HG02943 (cell line): ENCODE measurements around the gene TMEM19.
A peak's percentile ranks its signal among the peaks of the same experiment; 100 is the strongest.

Source experiments
- ATAC-seq: cut with Tn5 transposase; IDR thresholded peaks from one replicate; pipeline ENCODE4 v1.9.1; 2021; ENCODE audit warnings: mild to moderate bottlenecking, low read depth, moderate library complexity; ENCODE audit not compliant: unreplicated experiment

Gene TMEM19

GRCh38 chr12:71685914-71686657 is at the start of gene TMEM19:
TMEM19 (plus strand) TSS chr12:71686082; CDS start chr12:71686681, 599 bp downstream.
- peak; percentile 88 for ATAC-seq

DNA sequence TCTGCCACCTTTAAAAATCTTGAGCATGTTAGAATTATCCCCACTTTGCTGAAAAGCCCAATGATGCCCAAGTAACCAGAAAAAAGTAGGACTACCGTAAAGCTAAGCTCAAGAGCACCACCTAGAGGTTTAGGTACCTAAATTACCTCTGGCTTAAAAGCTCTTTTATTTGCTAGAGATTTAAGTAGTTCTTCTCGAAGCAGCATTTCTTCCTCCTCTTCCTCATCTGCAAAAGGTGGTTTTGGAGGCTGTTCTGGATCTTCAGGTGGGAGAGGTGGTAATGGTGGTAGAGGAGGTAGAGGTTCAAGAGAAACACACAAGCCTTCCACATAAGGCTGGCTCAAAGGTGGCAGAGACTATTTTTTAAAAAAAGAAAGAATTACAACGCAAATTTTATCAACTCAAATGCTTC is 49.2 kb upstream of the TMEM19 start:
- no peak for ATAC-seq

DNA sequence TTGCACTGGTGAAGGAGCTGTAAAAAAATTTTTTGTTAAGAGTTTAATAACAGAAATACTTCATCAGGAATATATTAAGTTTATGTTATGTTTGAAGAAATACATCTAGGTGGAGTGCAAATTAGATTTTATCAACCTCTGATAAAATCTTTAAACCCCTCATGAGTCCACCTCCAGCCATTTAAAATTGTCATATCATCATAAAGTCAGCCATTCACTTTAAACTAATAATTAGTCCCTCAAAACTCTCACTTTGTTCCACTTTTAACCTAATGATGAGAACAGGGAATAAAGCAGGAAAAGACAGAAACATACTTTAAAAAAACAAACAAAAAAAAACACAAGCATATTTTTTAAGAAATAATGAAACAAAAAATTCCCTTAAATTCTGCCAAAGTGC is 47.4 kb upstream of the TMEM19 start:
- no peak for ATAC-seq

- ATAC-seq, result no peak
These were observed 46.5 kb upstream of the TMEM19 start for GRCh38 chr12:71639341-71639760.

- no peak for ATAC-seq
These were observed 45.6 kb upstream of the TMEM19 start for GRCh38 chr12:71640316-71640715.

- no peak for ATAC-seq
These were observed 44.5 kb upstream of the TMEM19 start for GRCh38 chr12:71641390-71641789.

- ATAC-seq, result no peak
These were observed 43.6 kb upstream of the TMEM19 start for GRCh38 chr12:71642264-71642663.

- no peak for ATAC-seq
These were observed 40.6 kb upstream of the TMEM19 start for GRCh38 chr12:71645268-71645667.

DNA sequence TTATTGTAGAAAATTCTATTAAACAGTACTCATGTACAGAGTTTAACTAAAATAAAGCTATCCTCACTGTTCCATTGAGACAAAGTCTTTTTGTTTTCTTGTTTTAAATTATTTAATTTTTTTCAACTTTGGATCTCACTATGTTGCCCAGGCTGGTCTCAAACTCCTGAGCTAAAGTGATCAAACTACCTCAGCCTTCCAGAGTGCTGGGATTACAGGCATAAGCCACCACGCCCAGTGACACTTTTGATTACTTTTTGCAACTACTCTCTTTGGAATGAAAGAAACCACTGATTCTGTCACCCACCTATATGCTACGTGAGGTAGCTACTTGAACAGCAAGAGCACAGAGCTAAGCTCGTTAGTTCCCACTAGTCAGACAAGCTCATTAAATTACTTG is 39.4 kb upstream of the TMEM19 start:
- ATAC-seq, result no peak

DNA sequence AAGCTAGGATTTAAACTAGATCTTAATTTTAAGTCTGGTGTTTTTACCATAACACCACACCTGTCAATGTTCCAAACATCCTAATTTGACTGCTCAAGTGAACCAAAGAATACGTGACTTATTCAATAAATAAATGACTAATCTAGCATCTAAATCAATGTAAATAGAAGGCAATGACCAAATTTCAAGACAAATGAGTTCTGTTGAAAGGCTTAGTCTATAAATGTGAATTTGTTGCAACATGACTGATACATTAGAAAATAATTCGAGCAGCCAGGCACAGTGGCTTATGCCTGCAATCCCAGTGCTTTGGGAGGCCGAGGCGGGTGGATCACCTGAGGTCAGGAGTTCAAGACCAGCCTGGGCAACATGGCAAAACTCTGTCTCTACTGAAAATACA is 37.3 kb upstream of the TMEM19 start:
- ATAC-seq, result no peak

GRCh38 chr12:71649401-71649800 is 36.5 kb upstream of the TMEM19 start:
- no peak for ATAC-seq

DNA sequence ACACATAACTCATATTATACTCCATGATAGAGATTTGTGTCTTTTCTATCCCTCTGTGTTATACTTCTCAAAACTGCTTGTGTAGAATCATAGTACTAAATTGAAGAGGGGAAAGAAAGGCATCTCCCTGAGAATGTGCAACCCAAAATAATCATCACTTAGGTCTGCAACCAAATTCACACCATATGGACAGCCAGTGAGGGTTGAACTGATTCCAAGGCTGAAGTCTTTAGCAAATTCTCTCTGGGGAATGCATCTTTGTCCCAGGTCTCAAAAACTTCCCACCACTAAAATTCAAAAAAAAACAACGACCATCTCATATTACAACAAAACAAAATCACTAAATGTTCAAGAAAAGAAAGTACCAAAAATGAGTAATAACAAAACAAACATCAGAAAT is 33.2 kb upstream of the TMEM19 start:
- no peak for ATAC-seq

DNA sequence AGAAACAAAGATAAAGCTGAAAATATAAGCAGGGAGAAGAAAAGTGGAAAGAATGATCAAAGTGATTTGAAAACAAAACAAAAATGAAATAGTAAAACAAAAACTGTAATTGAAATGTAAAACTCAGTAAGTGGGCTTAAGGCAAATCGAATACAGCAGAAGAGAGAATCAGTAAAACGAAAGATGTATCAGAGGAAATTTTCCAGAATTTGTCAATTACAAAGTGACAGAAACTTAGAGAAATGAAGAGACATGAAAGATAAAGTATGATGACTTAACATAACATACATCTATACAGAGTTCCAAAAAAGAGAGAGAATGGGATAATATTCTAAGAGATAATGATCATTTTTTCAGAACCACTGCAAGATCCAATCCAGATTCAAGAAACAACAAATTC is 32.7 kb upstream of the TMEM19 start:
- no peak for ATAC-seq

DNA sequence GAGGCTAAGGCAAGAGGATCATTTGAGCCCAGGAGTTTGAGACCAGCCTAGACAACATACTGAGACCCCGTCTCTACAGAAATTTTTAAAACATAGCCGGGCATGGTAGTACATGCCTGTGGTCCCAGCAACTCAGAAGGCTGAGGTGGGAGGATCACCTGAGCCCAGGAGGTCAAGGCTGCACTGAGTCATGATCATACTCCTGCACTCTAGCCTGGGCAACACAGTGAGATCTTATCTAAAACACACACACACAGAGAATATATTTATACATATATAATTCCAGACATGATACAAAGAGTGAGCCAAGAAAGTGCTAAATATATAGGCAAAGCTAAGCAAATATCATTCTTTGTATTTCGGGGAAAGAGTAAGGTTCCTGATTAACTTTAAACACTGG is 31.7 kb upstream of the TMEM19 start:
- no peak for ATAC-seq

- no peak for ATAC-seq
These were observed 30.4 kb upstream of the TMEM19 start for GRCh38 chr12:71655495-71655894.

GRCh38 chr12:71655907-71656306 is 30.0 kb upstream of the TMEM19 start:
- no peak for ATAC-seq

DNA sequence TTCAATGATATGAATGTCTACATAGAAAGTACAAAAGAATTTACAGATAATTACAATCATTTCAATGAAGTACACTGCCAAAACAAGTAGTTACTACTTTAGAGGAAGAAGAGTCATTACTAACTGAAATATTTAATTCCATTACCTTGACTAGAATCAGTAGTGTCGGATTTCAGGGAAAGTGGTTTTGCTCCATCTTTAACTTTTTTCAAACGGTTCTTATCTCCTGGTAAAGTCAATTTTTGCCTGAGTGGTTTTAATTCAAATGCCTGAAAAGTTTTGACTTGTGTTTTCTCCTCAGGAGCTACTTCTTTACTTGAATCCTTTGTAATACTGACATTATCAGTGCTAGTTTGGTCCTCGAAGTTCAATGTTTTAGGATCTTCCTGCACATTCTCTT is 29.1 kb upstream of the TMEM19 start:
- ATAC-seq, result no peak

DNA sequence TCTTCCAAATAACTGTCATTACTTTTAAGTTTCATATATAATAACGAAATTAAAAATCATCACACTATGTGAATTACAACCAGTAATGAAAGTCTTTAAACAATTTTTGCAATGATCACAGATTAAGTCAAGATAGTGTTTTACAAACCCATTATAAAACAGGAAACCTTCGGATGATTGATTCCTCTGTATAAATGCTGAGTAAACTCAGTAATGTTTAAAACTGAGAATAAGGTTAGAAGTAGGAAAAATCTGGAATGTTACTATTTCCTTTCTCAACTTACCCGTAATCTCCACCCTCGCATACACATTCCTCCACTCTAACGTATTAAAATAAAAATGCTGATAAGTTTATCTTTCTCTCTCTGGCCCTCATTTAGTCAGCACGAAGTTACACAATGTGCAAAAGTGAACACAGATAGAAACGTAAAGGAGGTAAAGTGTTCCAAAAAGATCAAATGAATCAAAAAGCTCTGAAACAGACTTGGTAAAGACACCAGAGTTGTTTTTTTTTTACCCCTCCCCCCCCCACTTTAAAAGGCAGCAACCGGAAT is 23.8 kb upstream of the TMEM19 start:
- no peak for ATAC-seq

GRCh38 chr12:71662849-71663560 is 22.9 kb upstream of the TMEM19 start:
- ATAC-seq, result peak; percentile 17

DNA sequence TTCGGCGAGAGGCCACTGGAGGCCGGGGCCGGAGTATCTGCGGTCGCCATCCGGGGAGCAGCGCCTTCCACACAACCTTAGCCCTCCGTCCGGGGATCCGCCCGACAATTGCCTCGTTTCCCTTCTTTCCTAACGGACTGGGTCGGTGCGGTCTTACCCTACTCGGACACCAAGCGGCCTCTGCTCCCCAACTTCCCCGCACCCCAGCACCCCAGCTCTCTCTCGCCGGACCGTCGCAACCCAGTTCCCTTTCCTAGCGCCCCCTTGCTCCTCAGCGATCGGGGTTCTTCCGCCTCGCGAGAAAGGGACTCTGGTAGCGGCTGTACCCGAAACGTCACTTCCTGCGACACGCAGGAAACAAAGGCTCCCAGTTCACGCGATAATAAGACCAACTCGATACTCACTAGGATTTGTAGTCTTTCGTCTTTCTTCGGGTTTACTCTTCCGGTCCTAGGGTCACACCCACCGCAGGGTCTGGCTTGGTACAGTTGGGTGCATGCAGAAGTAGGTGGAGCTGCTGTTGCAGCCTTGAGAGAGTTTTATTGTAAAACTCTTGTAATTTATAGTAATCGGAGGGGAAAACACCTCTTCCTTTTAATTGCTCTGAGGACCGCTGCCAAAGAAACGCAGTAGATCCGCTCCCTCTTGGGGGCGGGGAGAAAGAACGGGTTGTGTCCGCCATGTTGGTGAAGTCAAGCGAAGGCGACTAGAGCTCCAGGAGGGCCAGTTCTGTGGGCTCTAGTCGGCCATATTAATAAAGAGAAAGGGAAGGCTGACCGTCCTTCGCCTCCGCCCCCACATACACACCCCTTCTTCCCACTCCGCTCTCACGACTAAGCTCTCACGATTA is 22.1 kb upstream of the TMEM19 start, which contains the start of the genes THAP2 and ZFC3H1:
Gene THAP2, plus strand, starts transcription at position 741 of the 850 bp plus-strand sequence. CDS start 209 bp downstream, outside the sequence.
Gene ZFC3H1, minus strand, starts transcription at position 288 of the 850 bp plus-strand sequence. Its CDS starts 238 bp downstream, at position 50.
- ATAC-seq, result peak; percentile 92
